ENCODE data around the gene FGGY.

DNA sequence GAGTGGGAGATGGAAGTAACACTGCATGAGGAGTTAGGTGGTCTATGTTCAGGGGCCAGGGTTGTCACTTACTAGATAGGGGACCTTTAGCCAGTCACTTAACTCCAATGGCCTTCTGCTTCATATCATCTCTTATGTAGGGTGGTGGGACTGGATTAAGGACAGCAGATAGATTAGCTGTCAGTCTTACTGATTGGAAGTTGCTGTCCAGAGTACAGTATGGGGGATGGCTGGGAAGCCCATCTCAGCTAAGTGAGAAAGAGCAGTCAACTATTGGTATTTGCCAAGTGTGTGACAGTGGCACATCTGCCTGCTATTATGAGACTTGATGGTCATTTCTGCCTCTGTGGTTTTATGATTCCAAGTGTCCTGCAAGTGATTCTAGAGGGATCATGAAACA lies 130.9 kb downstream of the FGGY start:
- no peak for TF ChIP-seq POLR2A (IDR thresholded peaks at IDR 0.05; ENCODE audit: low read length)
- no peak for TF ChIP-seq GATA1 (IDR thresholded peaks at IDR 0.05; ENCODE audit: low read depth, low read length)
